Measurements from ENCODE around the gene GLT1D1.

Gene GLT1D1

GRCh38 chr12:128981971-128982533 lies 128.8 kb downstream of the GLT1D1 start:
- DNase-seq (ENCODE audit: low read depth): no peak
- no peak overlapping the region for H3K4me3 ChIP-seq (ENCODE audit: low read depth, low read length)
- TF ChIP-seq CTCF (conservative IDR thresholded peaks at IDR 0.05; ENCODE audit: low read depth, low read length): no peak

DNA sequence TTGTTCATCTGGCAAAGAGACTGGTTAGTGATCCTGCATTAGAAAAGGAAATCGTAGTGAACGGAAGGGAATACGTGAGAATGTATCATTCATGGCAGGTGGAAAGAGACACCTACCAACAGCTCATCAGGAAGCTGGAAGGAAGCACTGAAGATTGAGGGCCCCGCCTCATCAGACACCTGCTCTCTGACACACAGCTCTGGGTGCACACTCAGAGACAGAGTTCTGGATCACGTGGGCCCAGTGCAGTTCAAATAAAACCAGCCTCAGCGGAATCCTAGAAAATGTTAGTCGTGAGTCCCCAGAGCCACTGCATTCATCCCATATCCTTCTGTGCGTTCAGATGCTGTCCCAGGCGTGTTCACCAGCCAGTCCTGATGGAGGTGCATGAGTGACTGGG lies 129.7 kb downstream of the GLT1D1 start:
- TF ChIP-seq CTCF (conservative IDR thresholded peaks at IDR 0.05; ENCODE audit: low read depth, low read length): no peak
- H3K4me3 ChIP-seq (ENCODE audit: low read depth, low read length): no peak overlapping the region
- no peak for DNase-seq (ENCODE audit: low read depth)

GRCh38 chr12:128983371-128983770 lies 130.1 kb downstream of the GLT1D1 start:
- DNase-seq (ENCODE audit: low read depth): no peak
- TF ChIP-seq CTCF (conservative IDR thresholded peaks at IDR 0.05; ENCODE audit: low read depth, low read length): no peak
- no peak overlapping the region for H3K4me3 ChIP-seq (ENCODE audit: low read depth, low read length)

DNA sequence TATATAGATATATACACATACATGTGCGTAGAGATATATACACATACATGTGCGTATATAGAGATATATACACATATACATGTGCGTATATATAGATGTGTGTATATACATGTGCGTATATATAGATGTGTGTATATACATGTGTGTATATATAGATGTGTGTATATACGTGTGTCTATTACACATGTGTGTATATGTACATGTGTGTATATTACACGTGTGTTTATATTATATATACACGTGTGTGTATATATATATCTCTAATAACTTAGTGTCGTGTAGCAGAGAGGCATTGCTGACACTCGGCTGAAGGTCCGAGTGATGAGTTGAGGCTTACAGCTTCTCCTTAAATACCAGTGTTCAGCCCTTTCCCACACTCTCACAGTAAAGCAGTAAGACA lies 133.7 kb downstream of the GLT1D1 start:
- no peak overlapping the region for H3K4me3 ChIP-seq (ENCODE audit: low read depth, low read length)
- TF ChIP-seq CTCF (conservative IDR thresholded peaks at IDR 0.05; ENCODE audit: low read depth, low read length): no peak
- DNase-seq (ENCODE audit: low read depth): no peak

GRCh38 chr12:128989287-128989686 lies 136.0 kb downstream of the GLT1D1 start:
- DNase-seq (ENCODE audit: low read depth): no peak
- TF ChIP-seq CTCF (conservative IDR thresholded peaks at IDR 0.05; ENCODE audit: low read depth, low read length): no peak

GRCh38 chr12:128991716-128992115 lies 138.4 kb downstream of the GLT1D1 start:
- DNase-seq (ENCODE audit: low read depth): no peak
- H3K4me3 ChIP-seq (ENCODE audit: low read depth, low read length): no peak overlapping the region
- no peak for TF ChIP-seq CTCF (conservative IDR thresholded peaks at IDR 0.05; ENCODE audit: low read depth, low read length)

More at GRCh38 chr12:128989287-128989686, 136.0 kb downstream of the GLT1D1 start:
- H3K4me3 ChIP-seq (ENCODE audit: low read depth, low read length): no peak overlapping the region

GRCh38 chr12:128992116-128992515 lies 138.8 kb downstream of the GLT1D1 start:
- DNase-seq (ENCODE audit: low read depth): no peak
- TF ChIP-seq CTCF (conservative IDR thresholded peaks at IDR 0.05; ENCODE audit: low read depth, low read length): no peak
- H3K4me3 ChIP-seq (ENCODE audit: low read depth, low read length): no peak overlapping the region
